NCI-H1092 (cell line): ENCODE data around the gene MRPL28.
"Not testable (repeated sequence)": the region's sequence is repeated elsewhere in the genome, so short reads cannot be mapped to it uniquely, and the experiment has no call there.

Experiments
- DNase-seq: peaks from one replicate; lab custom pipeline; 2025; lab: John Stamatoyannopoulos, UW

The MRPL28 gene

DNA sequence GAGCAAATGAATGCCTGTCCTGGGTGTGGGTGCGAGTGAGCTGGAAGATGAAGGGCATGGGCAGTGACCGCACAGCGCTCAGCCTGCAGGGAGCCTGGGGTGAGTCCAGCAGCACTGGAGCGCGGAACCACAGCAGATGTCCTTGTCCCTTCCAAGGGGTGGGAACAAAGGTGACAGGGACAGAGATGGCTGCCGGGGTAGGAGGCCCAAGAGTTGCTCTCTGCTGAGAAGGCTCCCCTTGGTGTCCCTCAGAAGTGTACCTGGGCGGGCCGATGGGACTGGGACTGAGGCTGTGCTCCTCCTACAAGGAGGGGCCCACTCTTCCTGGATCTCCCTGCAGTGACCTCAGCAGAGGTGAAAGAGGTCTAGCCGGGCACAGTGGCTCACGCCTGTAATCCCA is 19.0 kb upstream of the MRPL28 start:
- no peak for DNase-seq

DNA sequence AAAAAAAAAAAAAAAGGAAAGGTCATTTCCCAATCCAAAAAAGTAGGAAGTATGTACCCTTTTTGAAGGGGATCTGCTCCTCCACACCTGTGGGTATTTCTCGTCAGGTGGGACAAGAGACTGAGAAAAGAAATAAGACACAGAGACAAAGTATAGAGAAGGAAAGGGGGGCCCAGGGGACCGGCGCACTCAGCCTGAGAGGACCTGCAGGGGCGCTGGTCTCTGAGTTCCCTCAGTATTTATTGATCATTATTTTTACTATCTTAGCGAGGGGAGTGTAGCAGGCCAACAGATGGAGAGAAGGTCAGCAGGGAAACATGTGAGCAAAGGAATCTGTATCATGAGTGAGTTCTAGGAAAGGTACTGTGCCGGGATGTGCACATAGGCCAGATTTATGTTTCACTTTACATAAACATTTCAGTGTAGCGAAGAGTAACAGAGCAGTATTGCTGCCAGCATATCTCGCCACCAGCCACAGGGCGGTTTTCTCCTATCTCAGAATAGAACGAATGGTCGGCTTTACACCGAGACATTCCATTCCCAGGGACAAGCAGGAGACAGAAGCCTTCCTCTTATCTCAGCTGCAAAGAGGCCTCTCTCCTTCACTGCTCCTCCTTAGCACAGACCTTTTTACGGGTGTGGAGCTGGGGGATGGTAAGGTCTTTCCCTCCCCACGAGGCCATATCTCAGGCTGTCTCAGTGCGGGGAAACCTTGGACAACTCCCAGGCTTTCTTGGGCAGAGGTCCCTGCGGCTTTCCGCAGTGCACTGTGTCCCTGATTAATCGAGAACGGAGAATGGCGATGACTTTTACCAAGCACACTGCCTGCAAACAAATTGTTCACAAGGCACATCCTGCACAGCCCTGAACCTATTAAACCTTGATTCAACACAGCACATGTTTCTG is 17.7 kb upstream of the MRPL28 start:
- DNase-seq: not testable (repeated sequence)

DNA sequence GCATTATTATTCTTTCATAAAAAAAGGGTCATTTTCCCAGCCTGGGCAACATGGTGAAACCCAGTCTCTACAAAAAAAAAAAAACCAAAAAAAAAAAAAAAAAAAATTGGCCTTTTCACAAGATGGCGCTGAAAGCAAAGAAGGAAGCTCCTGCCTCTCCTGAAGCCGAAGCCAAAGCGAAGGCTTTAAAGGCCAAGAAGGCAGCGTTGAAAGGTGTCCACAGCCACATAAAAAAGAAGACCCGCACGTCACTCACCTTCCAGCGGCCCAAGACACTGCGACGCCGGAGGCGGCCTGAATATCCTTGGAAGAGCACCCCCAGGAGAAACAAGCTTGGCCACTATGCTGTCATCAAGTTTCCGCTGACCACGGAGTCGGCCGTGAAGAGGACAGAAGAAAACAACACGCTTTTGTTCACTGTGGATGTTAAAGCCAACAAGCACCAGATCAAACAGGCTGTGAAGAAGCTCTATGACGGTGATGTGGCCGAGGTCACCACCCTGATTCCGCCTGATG is 16.4 kb upstream of the MRPL28 start:
- no peak for DNase-seq

DNA sequence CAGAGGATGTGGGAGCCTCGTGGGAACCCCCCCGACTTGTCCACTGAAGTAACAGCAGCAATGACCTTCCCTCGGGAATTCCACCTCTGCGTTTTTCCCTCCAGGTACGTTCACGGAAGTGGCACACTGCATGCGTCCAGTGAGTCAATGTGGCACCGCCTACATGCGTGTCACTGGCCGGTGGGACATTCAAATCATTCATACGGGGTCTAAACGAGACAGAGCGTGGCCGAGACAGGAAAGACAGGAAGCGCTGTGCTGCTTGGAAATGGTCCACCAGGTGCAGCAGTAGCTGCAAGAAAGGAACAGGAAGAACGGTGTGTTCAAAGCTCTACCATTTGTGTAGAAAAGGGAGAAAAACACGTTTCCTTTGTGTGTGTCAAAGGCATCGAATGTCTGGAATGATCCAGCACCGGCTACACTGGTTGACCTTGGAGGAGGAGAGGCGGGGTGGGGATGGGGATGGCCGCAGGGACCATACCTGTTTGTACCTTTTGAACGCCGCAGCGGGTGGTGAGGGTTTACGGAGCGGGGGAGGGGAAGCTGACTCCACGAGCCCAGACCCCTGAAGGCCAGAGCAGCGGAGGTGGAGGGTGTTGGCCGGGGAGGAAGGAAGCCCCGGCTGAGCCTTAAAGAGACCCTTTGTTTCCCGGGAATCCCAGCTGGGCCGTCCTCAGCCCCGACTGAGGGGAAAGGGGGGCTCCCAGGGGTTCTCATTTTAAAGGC is 13.2 kb upstream of the MRPL28 start:
- no peak for DNase-seq

DNA sequence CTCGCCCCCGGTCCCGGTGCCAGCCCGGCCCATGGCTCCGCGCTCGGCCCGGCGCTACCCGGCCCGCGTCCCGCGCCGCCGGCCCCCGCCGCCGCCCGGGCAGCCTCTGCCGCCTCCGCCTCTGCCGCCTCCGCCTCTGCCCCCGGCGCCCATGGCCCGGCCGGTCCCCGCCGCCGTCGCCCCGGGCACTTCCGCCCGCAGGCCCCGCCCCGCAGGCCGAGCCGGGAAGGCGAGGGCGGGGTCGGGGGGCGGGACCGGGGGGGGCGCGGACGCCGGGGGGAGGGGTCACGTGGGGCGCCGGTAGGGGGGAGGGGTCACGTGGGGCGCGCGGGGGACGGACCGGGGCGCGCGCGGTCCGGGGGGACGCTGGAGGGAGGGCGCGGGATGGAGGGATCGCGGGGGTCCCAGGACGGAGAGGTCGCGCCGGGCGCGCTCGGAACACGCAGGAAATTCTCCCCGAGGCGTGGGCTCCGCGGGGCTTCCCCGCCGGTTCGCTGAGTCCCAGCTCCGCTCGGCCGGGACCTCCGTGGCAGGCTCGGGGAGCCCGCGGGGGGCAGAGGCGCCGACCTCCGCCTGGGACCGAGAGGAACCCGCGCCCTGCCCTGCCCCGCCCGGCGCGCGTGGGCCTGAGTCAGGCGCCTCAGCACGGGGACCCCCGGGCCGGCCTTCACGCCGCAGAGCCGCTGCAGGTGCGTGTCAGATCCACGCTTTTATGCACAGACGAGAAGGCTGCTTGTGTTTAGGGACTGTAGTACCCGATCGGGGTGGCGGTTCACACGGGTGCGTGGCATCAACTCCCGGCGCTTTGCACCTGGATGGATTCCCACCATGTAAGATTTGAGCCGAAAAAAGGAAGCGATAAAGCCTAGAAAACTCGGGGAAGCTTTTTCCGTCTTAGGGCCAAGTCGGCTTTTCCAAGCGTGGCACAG is 11.7 kb upstream of the MRPL28 start, which contains the start of gene PGAP6:
TSS of gene PGAP6 (minus strand) at position 190 of the 929 bp plus-strand sequence. CDS start at position 33, 157 bp downstream.
- DNase-seq: peak; percentile 50

DNA sequence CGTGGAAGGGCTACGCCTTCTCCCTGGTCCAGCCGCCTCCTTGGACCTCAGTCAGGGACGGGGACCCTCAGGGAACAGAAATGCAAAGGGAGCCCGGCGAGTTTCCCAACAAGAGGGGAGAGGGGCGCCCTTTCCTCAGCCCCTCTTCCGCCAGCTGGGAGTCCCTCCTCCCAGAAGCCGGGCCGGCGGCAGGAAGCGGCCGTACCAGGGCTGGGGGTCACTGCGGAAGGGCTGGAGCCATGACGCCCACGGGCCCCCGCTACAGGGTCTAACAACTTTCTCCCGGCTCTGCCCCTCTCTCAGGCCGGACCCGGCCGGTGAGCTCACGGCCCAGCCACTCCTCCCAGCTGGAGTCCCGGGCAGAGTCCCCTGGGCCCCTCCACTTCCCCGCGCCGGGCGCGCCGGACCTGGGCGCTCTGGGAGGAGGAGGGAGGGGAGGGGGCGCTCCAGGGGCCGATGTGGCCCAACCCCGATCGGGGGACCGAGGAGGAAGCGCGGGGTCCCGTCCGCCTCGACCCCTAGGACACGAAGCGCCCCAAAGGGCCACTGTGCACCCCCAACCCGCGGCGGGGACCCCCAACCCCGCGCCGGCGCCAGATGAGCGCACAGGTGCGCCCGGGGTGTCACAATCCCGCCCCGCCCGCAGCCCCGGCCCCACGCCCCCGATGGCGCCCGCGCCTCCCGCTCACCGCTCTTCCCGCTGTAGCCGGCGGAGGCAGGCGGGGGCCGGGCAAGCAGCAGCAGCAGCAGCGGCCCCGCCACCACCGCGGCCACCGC is 10.9 kb upstream of the MRPL28 start:
- peak; percentile 29 for DNase-seq

DNA sequence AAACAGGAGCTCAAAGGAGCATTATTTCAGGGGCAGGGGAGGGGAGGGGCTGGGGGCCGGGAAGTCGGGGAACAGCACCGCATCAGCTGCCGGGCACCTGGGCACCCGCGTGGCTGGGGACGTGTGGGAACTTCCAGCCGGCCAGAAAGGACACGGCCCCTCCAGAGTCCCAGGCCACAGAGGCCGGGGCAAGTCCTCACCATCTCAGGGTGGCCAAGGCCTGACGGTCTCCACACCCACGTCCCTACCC is 10.3 kb upstream of the MRPL28 start:
- DNase-seq: no peak

DNA sequence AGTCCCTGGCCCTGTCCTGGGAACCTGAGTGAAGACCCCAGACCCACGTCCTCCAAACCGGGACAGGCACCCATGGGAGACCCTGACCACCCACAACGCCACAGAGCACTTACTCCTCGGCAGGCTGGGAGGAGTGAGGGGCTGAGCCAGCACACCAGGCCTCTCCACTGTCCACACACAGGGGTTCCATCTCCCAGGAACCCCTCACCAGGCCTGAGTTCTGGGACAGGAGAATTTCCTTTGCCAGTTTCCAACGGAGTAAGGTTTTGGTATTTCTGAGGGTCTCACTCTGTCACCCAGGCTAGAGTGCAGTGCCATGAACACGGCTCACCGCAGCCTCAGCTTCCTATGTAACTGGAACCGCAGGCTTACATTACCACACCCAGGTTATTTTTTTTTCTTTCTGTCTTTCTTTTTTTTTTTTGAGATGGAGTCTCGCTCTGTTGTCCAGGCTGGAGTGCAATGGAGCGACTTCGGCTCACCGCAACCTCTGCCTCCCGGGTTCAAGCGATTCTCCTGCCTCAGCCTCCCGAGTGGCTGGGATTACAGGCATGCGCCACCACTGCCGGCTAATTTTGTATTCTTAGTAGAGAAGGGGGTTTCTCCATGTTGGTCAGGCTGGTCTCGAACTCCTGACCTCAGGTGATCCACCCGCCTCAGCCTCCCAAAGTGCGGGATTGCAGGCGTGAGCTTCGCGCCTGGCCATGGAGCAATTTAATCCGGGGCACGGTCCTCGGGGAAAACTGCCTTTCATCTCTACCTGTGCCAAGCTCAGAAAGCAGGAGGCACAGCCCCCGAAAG is 9.8 kb upstream of the MRPL28 start:
- DNase-seq: no peak

DNA sequence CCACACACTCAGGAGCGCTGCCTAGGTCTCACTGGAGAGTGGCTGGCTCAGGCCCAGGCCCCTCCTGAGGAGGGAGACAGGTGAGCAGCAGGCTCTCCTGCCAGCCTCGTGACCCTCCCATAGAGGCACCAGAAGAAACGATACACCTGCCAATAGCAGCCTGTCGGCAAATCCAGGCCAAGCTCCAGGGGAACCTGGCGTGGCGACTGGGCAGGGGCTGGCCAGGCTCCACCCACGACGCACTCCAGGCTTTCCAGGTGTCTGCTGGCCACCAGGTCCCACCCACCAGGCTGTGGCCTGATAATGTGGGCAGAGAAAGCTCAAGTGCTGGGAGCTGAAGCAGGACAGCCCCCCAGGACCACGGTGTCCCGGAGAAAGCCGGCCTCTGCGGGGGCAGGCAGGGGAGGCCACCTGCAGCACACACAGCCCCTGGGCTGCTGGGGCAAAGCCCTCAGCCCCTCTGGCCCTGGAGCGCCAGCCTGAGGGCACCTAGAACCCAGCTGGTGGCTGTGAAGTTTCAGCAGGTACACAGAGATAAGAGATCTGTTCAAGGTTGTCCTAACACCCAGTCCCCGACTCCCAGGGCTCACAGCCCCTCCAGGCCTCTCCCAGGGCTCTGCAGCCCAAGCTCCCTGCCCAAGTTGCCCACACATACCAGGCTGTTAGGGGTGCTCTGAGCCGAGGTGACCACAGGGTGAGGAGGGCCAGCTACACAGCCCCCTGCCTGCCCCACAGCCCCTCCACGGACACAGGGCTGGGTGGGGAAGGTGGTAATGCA is 9.0 kb upstream of the MRPL28 start:
- DNase-seq: peak; percentile 28

DNA sequence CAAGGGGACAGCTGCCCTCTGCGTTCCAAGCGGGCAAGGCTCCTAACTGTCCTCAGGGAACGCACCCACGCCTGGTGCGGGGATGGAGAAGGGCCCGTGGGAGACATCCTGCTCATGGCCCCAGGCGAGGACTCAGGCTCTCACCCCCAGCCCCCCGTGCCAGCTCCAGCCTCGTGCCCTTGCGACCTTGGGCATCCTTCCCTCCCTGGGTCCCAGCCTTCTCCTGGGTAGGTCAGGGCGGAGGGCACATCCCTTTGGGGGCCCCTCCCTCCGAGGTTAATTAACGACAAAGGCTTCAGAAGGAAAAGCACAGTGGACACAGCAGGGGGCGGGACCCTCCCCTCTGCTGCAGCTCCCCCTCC is 8.5 kb upstream of the MRPL28 start:
- DNase-seq: no peak

DNA sequence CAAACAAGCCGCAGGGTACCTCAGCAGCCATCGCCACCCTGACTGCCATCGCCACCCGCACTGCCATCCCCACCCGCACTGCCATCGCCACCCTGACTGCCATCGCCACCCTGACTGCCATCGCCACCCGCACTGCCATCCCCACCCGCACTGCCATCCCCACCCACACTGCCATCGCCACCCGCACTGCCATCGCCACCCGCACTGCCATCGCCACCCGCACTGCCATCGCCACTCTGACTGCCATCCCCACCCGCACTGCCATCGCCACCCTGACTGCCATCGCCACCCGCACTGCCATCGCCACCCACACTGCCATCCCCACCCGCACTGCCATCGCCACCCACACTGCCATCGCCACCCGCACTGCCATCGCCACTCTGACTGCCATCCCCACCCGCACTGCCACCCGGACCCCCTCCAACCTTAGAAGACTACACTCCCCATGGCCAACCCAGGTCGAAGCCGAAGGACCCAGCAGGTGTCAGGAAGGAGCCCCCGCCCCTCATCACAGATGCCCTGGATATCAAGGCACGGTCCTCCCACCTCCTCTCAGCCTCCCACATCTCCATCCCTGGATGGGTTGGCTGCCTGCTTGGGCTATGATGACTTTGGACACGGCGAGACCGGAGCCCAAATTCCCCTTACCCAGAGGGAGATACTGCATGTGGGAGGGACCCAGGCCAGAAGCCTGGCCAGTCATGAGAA is 7.9 kb upstream of the MRPL28 start:
- not testable (repeated sequence) for DNase-seq

DNA sequence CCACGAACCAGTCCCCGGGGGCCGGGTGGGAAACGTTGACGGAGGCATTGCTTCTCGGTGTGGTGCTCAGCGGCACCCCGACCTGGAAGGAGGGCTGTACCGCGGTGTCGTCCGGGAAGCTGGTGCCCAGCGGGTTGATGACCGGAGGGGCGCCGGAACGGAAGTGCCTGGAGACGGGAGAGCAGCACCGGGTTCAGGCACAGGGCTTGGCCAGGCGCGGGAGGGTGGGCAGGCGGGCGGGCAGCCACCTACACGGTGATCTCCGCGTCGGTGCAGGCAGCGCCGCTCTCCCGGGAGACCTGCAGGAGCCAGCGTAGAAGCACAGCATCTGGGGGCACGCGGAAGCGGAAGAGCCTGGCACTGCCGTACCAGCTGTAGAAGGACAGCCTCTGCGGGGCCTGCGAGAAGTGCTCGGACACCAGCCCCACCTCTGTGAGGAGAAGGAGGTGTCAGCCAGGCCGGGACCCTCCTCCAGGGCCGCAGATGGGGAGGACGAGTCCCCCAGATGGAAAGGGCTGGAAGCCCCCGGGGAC is 7.1 kb upstream of the MRPL28 start:
- no peak for DNase-seq

DNA sequence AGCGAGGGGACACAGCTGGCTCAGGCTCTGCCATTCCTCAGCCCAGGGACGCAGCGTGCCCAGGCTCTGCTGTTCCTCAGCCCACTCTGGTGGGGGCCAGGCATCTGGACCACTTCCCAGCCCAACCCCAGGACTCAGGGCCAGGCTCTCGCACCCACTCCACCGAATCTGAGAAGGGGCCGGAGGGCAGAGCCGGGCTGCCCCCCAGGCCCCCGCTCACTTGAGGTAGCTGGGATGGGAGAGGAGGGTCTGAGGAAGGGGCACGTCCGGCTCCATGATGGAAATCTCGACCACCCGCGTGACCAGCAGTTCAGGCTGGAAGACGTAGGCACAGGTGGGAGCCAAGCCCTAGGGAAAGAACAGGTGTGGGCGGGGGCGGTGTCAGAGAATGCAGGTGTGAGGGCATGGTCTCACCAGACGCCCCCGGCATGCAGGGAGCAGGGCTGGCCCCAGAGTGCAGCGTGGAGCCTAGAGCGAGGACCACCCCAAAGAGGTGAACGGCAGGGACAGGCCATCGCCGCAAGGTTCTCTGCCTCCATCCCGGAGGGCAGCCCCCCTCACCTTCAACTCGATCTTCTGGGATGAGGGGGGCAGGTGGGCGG is 6.6 kb upstream of the MRPL28 start:
- no peak for DNase-seq

DNA sequence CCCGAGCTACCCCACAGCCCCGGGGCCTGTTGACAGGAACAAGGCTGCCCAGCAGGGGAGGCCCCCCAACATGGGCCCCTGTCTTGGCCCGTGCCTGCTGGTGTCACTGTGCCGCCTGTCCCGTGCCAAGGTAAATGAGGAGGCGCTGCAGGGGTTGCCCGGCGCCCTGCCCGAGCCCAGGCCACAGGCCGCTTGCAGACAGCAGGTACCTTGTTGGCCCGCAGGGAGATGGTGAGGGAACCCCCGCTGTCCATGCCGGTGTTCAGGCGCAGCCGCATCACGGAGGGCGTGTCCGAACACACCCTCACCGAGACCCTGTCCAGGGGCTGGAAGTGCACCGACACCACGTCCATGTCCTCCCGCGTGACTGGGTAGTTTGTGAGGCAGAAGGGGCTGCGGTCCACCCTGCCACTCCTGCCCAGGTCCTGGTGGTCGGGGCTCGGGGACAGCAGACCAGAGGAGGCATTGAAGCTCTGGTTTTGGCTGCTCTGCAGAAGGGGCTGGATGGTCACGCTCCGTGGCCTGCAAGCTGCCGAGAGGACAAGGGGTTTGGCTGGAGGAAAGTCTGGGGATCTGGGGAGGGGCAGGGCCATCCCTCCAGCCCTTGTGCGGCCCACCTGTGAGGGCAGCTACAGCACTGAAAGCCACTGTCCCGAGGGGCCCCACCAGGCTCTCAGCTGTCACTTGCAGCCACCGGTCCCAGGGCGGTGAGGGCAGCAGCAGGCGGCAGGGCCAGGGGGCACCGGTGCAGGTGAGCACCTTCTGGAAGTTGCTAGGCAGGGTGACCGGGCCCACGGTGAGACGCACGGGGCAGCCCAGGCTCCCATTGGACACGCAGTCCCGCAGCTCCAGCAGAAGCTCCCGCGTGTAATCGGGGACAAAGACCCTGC is 5.8 kb upstream of the MRPL28 start:
- no peak for DNase-seq

DNA sequence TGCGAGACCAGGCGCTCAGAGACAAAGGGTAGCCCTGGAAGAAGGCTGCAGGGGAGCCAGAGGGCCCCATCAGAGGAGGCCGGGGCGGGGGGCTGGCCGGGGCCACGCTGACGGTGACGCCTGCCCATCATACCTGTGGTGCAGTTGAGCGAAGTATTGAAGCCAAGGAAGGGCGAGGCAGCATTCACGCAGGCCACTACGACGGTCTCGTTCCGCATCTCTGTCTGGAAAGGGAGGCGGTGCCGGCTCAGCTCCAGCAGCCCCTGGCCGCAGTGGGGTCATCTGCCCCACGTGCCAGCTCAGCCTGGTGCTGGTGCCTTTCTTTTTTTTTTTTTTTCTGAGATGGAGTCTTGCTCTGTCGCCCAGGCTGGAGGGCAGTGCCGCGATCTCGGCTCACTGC is 4.9 kb upstream of the MRPL28 start:
- DNase-seq: no peak

DNA sequence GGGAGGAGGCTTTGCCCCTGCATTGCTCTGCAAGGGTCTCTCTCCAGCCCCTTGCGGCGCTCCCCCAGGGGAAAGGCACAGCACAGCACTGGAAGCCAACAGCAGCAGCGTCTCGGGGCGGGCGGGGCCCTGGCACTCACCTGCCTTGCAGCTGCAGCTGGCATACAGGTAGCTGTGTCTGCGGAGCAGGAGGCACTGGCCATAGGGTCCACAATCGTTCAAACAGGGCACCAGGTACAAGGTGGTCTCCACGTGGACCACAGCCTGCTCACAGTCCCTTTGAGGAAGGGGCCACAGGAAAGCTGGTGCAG is 4.2 kb upstream of the MRPL28 start:
- DNase-seq: no peak

DNA sequence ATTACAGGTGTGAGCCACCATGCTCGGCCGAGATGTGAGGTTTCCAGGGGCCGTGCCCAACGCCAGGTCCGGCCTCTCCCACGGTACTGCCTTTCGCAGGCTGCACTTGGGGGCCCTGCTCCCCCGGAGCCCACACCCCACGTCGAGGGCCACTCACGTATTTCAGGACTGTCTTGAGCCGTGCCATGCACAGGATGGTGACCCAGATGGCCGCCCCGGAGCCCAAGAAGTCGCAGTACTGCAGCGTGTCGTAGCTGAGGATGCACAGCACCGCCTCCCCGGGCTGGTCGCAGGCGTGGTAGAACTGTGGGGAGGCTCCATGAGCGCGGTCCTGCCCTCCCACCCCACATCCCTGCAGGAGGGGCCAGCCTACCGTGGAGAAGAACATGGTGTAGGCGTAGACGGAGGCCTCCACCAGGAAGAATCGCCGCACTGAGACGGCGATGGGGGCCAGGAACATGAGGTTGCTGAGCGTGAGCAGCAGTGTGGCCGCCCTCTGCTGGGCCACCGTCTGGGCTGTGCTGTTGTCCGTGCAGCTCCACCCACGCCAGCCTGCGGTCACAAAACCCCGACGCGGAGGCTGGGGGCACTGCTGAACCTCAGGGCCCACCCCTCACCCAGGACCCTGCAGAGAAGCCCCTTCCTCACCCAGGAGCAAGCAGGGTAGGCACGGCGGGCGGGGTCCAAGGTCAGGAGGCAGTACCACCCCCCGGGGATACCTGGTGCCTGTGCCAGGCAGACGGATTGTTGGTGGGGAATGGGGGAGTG is 3.7 kb upstream of the MRPL28 start:
- no peak for DNase-seq
